SHP77 (cell line): ENCODE measurements around the gene CREBBP.

Experiments
- DNase-seq, 2 experiments: peaks; one replicate each; lab custom pipeline; 2025; lab: John Stamatoyannopoulos, UW

Gene CREBBP

DNA sequence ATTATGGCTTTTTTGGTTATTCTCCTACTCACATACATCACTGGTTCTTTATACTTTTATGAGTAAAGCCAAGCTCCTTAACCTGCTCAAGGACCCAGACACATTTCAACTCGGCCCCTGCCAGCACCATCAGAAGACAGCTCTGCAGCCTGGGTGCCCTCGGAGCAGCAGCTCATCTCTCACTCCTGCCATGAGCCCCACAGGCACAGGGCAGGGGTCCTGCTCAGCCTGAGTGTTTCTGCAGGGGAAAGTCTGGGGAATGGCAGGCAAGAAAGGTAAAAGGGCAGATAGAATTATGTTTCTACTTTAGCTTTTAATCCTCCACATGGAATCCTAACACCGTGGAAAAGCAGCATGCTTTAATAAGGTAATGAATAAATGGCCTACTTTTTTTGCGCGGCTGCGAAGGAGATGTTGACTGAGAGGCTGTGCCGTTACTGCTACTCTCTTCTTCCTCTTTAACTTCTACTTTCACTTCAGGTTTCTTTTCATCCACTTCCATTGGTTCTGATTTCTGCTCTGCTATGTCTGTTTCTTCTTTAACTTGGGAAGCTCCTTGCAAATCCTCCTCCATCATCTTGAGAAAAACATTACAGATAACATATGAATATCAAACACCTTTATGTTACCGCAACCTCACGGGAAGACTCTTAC, 113.1 kb downstream of the CREBBP start:
- no peak for DNase-seq

DNA sequence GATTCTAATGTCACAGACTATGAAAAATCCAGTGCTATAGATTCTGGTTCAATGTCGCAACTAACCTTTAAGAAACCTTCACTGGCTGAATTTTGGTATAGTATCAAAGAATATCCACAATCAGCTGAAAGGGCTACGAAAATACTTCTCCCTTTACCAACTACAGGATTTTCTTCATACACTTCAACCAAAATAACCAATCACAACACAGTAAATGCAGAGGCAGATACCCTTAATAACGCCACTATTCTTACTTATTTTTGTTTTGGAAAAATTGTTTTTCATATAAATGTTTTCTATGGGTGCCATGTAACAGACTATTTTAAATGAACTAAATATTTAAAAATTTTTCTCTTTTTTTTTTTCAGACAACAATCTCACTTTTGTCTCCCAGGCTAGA, 114.3 kb downstream of the CREBBP start:
- no peak for DNase-seq

DNA sequence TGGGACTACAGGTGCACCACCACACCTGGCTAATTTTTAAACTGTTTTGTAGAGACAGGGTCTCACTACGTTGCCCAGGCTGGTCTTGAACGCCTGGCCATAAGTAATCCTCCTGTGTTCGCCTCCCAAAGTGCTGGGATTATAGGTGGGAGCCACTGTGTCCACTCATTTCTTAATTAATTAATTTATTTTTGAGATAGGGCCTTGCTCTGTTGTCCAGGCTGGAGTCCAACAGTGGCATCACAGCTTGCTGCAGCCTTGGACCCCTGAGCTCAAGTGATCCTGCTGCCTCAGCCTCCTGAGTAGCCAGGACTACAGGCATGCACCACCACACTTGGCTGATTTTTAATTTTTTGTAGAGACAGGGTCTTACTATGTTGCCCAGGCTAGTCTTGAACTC, 116.1 kb downstream of the CREBBP start:
- DNase-seq = no peak

DNA sequence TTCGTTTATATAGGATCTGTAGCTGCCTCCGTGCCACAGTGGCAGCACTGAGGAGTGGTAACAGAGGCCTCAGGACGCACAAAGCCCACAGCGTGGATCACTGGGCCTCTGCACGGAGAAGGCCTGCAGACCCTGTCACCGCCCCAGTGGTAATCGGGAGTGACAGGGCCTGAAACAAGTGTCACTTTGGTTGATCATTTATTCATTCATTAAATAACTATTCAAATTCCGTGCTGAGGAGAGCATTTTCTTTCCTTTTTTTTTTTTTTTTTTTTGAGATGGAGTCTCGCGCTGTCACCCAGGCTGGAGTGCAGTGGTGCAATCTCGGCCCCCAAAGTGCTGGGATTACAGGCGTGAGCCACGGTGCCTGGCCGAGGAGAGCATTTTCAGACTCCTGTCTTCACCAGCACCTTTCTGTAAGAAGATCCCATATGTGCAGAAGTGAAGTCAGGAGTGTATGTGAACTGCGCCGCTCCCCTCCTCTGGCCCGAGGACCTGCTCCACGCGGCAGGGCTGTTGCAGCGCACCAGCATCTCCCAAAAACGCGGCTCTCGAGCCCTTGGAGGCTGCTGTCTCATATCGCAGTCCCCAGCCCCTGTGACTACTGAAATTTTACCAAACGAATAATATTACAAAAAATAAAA, 118.3 kb downstream of the CREBBP start:
- DNase-seq = no peak

DNA sequence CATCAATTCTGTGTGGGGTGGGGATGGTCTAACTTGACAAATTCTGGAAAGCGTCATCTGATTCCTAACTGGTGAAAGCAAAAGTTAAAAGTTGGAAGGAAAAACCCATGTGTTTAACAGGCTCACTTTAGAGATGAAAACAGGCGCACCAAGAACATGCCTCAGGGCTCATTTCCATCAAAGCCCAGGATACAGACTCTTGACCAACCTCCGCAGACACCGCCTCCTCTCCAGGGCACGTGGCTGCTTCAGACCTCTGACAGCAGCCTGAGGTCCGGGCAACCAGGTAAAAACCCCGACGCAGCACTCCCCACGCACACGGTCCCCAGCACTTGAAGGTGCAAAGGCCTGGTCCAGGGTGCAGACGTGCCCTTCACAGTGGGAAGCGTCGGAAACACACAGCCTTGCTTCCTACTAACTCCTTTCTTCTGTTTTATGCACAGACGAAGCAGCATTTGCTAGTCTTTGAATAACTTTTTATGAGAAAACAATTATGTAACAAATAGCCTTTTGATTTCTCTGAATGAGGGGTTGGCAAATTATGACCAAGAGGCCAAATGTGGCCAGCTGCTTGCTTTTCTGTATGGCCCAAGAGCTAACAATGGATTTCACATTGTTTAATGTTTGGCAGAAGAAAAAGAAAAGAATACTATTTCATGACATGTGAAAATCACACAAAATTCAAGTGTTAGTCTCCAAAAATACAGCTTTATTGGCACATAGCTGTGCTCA, 119.0 kb downstream of the CREBBP start:
- no peak for DNase-seq

DNA sequence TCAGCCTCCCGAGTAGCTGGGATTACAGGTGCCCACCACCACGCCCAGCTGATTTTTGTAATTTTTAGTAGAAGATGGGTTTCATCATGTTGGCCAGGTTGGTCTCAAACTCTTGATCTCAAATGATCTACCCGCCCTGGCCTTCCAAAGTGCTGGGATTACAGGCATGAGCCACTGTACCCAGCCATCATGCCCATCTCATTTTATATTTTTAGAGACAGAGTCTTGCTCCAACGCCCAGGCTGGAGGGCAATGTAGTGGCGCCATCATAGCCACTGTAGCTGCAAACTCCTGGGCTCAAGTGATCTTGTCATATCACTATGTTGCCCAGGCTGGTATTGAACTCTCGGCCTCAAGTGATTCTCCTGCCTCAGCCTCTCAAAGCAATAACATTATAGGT, 120.0 kb downstream of the CREBBP start:
- no peak for DNase-seq

DNA sequence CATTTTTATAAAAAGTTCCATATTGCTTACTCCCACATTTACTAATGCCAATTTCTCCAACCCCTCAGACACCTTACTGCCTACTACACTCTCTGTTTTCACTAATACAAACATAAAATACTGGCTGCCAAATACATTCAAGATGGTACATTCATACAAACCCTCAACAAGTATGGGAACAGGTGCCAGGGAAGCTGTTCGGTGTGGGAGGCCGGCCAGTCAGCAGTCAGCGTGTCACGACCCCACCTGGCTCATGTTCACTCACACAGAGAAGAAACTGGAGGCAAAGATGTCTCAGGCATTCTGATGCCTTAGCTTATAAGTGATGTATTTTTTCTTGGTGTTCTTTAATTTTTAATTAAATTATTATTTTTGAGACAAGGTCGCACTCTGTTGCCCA, 120.8 kb downstream of the CREBBP start:
- DNase-seq = no peak

DNA sequence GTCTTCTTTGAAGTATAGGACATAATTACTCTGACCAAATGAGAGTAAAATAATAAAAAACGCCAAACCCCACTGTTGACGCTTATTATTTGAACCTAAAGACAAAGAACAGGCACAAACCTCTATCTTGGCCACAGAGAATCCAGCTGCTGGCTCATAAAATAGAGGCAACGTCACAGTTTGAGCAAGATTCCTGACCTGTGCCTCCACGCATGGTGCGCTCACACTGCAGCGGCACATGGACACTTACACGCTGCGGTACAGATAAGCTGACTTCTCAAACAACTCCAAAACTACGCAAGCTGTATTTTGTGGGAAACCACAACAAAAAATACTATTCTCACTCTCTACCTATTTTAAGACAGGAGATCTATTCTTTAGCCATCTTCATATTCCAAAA, 124.4 kb downstream of the CREBBP start:
- no peak for DNase-seq

DNA sequence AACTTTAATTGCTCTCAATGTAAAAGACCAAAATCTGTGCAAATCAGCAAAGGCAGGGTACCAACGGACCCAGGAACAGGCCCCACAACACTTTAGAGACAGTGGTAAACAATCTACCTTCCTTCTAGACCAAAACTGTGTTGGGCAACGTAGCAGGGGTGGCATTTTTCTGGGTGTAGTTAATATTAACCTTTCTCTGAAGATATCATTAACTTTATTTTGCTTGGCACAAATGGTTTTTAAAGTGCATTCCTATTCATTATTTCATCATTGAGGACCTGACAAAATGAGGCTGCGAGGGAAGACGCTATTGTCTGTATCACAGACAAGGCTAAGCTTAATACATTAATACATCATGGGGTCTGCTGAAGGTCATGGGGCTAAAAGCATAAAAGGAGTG, 125.3 kb downstream of the CREBBP start:
- no peak for DNase-seq

DNA sequence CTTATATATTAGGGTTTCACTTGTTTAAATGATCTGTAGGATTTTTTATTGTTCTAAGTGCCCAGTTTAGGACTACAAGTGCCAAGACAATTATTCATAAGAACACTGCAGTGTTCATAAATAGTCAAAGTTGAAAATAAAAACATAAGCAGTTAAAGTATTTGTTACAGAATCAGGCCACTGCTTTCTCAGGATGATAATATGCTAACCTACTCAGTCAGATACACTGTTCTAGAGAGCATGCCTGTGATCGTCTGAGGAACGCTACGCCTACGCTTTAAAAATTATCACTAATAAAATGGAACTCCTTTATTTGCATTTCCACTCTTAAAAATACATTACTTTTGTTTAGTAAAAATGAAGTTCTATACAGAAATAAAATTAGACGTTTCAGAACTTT, 125.7 kb downstream of the CREBBP start:
- no peak for DNase-seq

DNA sequence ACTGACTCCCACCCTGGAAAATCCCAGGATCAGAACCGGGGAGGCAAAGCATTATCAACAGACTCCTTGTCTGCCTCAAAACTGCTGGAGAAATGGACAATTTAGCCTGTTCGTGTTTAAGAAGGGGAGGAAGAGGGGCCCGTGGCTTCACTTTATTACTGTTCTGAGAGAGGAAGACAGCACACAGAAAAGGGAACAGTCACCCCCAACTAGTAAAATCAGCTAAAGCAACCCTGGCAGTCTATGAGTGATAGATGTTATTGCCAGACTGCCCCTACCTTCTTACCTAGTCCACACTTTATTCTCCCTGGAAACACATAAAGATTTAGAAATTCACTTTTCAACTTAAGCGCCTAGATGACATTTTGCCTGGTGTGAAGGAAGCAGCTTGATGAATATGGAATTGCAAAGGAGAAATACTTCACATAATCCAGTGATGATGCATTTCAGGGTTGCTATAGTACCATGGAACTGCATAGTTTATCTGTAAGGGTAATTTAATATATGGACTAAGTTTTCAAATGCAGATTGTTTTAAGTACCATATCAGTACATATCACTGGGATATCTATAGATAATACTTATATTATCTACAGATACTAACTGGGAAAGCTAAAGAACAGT, 126.3 kb downstream of the CREBBP start:
- DNase-seq = no peak

DNA sequence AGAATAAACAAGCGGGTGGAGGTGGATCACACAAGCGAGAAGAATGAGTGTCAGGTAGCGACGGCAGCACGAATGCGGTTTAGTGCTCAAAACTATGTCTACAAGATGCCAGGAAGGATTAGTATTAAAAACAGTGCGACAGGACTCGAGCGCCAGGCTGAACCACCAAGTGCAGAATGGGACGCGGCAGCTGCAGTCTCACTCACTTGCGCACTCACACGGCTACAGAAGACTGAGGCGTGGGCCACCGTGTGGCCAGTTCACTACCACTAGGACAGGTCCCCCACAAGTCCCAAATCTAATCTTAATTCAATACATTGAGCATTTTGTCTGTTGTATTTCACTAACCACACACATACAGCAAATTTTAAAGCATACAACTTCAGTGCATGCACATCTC, 127.5 kb downstream of the CREBBP start:
- DNase-seq = no peak

DNA sequence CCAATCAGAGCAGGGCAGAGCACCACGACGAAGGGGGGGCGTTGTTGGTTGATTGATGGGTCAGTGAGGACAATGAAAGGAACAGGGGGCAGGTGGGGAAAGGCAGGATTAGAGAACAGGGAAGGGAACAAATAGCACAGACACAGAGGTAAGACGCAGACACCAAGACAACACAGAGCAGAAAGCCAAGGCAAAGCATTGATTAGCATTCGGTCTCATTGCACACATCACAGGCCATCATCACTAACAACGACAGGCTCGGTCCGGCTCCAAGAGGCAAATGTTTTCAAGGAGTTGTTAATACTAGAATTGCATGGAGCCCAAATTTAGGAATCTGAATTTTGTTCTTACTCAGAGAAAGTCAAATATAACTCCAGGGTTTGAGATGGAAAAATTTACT, 128.6 kb downstream of the CREBBP start:
- no peak for DNase-seq

DNA sequence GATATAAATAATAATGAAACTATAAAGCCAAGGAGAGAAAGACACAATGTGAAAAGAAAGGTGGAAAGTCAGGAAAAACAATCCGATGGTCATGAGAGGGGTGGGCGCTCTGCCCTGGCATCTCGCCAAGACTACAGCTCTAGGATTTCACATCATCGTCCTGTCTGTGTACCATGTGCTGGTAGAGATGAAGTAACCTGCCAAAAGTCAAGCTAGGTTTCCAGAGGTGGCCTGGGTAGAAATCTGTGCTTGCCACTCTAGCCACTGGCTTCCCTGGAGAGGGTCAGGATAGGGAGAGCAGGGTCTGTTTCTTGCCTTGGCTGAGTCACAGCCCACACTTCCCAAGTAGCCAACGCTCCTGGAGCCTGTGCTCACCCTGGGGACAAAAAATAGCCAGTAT, 132.2 kb downstream of the CREBBP start:
- no peak for DNase-seq

DNA sequence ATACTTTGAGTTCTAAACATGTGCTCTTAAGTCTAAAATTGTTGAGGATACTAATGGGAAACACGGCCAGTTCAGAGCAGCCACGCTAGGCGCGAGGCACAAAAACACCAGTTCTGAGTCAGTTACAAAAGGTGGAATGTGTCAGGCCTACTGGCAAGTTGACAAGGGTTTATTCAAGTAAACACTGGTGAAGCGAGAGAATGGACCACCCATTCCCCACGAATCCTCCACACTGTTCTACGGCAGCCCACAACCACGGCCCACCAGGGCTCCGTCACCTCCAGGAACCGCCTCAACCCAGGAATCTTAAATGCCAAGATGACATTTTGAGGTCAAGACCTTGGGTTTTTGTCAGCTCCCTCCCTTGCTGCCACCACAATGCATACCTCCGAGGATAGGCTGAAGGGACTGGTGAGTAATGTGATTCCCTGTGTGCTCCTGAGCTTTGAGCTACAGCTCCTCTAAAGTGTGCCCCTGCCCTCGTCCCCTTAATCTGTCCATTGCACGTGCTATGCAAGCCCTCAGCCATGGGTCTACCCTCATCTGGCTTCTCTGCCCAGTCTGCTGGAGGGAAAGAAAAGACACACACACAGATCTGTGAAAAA, 134.7 kb downstream of the CREBBP start:
- DNase-seq = no peak

DNA sequence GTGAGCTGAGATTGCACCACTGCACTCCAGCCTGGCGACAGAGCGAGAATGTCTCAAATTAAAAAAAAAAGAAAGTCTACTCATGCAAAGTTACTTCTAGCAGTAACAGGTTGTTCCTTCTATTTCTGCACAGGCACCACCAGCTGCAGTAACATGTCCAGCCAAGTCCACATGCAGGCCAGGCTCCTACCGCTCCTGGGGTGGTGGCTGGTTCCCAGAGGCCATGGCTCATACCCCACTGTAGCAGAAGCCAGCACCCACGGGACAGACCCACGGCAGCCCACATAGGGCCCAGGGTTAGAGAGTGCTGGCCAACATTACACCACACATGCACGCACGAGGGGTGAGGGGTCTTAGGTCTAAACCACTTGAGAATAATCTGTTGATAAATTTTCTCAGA, 136.5 kb downstream of the CREBBP start:
- DNase-seq = no peak

DNA sequence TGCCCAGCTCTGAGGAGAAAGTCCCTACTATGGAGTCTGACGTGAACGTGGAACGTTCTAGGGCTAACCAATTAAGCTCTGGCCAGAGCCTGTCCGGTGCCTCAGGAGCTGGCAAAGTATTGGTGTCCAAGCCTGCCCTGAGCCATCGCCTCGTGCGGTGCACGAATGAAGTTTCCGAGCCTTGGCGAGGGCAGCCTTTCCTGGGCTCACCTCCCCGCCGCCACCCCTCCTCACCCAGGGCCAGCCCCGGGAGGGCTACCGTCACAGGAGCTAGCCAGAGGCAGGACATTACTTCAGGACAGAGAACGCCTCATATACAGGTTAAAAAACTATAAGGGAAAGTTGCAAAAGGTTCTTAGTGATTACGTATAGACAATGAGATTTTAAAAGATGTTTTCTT, 139.6 kb downstream of the CREBBP start:
- DNase-seq = no peak

DNA sequence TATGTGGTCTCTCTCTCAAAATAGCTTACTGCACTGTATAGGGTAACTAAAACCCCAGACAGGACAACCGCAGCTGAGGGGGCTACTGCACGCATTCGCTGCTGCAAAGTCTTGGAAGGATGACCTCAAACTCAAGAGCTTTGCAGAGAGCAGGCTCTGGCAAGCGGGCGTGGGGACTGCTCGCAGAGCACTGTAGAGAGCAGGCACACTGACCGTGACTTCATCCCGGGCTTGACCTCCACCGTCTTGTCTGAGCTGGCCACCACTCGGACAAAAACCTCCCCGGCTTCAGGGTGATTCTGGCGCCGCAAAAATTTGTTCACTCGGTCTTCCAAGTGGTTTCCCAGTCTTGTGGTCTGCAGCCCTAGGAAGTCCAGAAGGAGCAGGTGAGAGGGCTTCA, 140.3 kb downstream of the CREBBP start:
- DNase-seq = no peak

DNA sequence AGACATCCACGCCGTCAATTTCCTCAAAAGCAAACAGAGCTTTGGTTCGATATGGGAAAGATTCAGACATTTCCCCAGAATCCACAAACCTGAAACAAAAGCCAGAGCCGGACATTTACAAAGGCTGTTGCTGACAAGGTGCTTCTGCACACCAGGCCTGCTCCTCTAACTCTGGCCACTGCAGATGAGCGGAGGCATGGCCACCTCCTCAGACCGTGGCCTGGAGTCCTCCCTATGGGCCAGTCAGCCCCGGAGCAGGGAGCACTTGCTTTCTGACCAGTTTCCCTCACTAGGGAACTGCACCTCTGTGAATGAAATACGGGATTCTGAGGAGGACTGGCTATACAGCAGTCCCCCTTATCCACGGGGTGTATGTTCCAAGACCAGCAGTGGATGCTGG, 140.9 kb downstream of the CREBBP start:
- DNase-seq = no peak

DNA sequence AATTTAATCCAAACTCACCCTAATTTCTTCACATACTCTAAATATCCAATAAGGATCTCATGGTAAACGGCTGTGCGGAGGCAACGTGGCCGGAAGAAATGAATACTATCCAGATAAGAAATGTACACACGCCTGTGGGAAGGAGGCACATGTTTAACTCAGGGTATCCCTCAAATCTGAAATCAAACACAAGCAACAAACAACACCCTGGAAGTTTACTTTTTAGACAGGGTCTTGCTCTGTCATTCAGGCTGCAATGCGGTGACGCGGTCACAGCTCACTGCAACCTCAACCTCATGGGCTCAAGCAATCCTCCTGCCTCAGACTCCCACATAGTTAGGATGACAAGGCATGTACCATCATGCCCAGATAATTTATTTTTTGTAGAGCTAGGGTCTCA, 142.0 kb downstream of the CREBBP start:
- DNase-seq = no peak

DNA sequence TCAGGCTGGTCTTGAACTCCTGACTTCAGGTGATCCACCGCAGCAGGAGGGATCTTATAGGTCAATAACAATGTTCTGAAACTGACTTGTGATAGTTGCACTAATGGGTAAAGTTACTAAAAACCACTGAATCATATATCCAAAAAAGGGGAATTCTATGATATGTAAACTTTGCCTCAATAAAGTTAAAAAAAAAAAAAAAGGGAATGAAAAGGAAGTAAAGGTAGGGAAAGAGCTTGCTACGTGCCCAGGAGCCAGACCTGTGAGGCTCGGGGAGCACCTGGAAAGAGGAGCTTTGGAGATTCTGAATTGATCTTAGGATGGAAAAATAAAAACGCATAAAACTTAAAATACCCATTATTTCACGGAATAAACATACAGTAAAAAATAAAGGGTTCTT, 142.4 kb downstream of the CREBBP start:
- DNase-seq = no peak

DNA sequence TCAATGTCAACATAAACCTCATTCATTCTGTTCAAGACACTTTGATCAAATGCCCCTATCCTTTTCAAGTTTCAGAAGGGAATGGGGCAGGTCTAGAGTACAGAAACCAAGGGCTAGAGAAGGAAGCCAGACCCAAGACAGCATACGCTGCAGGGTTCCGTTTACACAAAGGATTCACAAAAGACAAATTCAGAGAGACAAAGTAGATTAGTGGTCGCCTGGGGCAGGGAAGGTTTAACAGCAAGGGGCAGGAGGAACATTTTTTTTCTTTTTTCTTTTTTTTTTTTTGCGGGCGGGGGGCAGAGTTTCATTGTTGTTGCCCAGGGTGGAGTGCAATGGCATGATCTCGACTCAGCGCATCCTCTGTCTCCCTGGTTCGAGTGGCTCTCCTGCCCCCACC, 143.3 kb downstream of the CREBBP start:
- no peak for DNase-seq

DNA sequence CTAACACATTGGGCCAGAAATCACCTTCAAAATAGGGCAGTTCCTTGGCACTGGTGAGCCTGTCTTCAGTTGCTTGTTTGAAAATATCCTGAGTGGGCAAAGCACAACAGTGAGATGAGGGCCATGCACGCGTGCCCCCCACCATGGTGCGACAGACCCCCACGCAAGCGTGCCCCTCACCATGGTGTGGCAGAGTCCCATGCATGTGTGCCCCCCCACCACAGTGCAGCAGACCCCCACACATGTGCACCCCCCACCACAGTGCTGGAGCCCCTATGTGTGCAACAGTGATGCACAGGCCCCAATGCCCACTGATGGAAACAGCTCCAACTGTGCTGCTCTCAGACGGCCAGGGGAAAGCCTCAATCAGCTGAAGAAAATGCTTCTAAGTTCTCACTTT, 144.4 kb downstream of the CREBBP start:
- DNase-seq = no peak
